H1 (cell line): Measurements from ENCODE around the gene GTPBP10. TPM values are rescaled to one million over a fixed set of nuclear protein-coding genes. Genes with fewer than 3 reads are reported as not detected.

Experiments used
- CTCF ChIA-PET: fragments of 300-600 bp; sonication (Branson Sonifier 250); formaldehyde crosslinking; loops from one replicate; lab custom pipeline; 2021; ENCODE audit not compliant: partially characterized antibody; lab: Charles Lee
- POLR2A ChIA-PET: fragments of 300-600 bp; sonication (Branson Sonifier 250); formaldehyde crosslinking; loops from one replicate; lab custom pipeline; 2021; ENCODE audit warnings: inconsistent platforms; ENCODE audit not compliant: partially characterized antibody; lab: Charles Lee
- DNase-seq, 2 experiments: peaks; one replicate each; pipeline versions ENCODE4 v3.0.0 to v3.0.0-alpha.2; 2010 to 2022; ENCODE audit warnings: low spot score in 2 of 2, low read depth in 1 of 2, mixed read lengths in 1 of 2
- FAIRE-seq: peaks from 2 replicates; lab custom pipeline; 2011; peaks lifted over from hg19 to GRCh38; lab: Jason Lieb, UNC
- H2AFZ ChIP-seq: 2 replicates; pipeline ENCODE4 v1.8.1; 2012; ENCODE audit warnings: low read length, inconsistent platforms
- H2AK5ac ChIP-seq: 2 replicates; pipeline ENCODE4 v1.6.1; 2013; ENCODE audit warnings: low read depth, low read length
- H2BK120ac ChIP-seq: replicated peaks from 2 replicates; pipeline ENCODE3; 2013; ENCODE audit warnings: low read depth, low read length, inconsistent platforms
- H2BK12ac ChIP-seq: 2 replicates; pipeline ENCODE4 v1.6.1; 2013; ENCODE audit warnings: low read depth, low read length
- H2BK15ac ChIP-seq: 2 replicates; pipeline ENCODE4 v1.6.1; 2013; ENCODE audit warnings: low read length
- H2BK20ac ChIP-seq: 2 replicates; pipeline ENCODE4 v1.6.1; 2013; ENCODE audit warnings: low read length
- H2BK5ac ChIP-seq: 2 replicates; pipeline ENCODE4 v1.6.1; 2013; ENCODE audit warnings: low read depth, low read length
- H3K14ac ChIP-seq: 2 replicates; pipeline ENCODE4 v1.6.1; 2013; ENCODE audit warnings: inconsistent platforms; ENCODE audit not compliant: insufficient read length
- H3K18ac ChIP-seq: 2 replicates; pipeline ENCODE4 v1.6.1; 2013; ENCODE audit warnings: low read length; ENCODE audit errors: extremely low read depth
- H3K23ac ChIP-seq: 2 replicates; pipeline ENCODE4 v1.6.1; 2013; ENCODE audit warnings: inconsistent platforms; ENCODE audit not compliant: insufficient read length
- H3K23me2 ChIP-seq: 2 replicates; pipeline ENCODE4 v1.6.1; 2013; ENCODE audit warnings: low read depth, low read length
- H3K27ac ChIP-seq: 2 replicates; pipeline ENCODE4 v1.6.1; 2011; ENCODE audit warnings: low read depth, low read length, inconsistent platforms
- H3K27me3 ChIP-seq, 4 experiments: replicated peaks in 1 of 4; 1 replicate in 1 of 4; 2 replicates in 3 of 4; pipeline versions ENCODE4 v1.6.1 to v1.8.1; 2011 to 2013; ENCODE audit warnings: low read length in 3 of 4, mild to moderate bottlenecking in 3 of 4, inconsistent platforms in 2 of 4, mixed read lengths in 2 of 4, moderate library complexity in 1 of 4; ENCODE audit not compliant: control insufficient read depth in 3 of 4, insufficient read depth in 3 of 4; ENCODE audit errors: extremely low read depth in 1 of 4
- H3K36me3 ChIP-seq, 4 experiments: 2 replicates each; pipeline versions ENCODE4 v1.6.1 to v1.8.1; 2011 to 2013; ENCODE audit warnings: mild to moderate bottlenecking in 4 of 4, low read length in 3 of 4, moderate library complexity in 2 of 4, control low read depth in 1 of 4, inconsistent platforms in 1 of 4; ENCODE audit not compliant: insufficient read depth in 4 of 4, control insufficient read depth in 2 of 4
- H3K4ac ChIP-seq: replicated peaks from 2 replicates; pipeline ENCODE3; 2013; ENCODE audit warnings: low read length, low read depth, mixed read lengths, inconsistent platforms; ENCODE audit not compliant: insufficient read length
- H3K4me1 ChIP-seq, 4 experiments: replicated peaks in 1 of 4; 1 replicate in 1 of 4; 2 replicates in 3 of 4; pipeline versions ENCODE4 v1.6.1 to v1.8.1; 2011 to 2013; ENCODE audit warnings: low read length in 3 of 4, inconsistent platforms in 2 of 4, mixed read lengths in 1 of 4; ENCODE audit not compliant: insufficient read depth in 4 of 4, control insufficient read depth in 3 of 4
- H3K4me2 ChIP-seq, 2 experiments: 2 replicates each; pipeline versions ENCODE4 v1.6.1 to v1.8.1; 2011 to 2013; ENCODE audit warnings: low read depth in 2 of 2, low read length in 2 of 2, control low read depth in 1 of 2, inconsistent platforms in 1 of 2, mild to moderate bottlenecking in 1 of 2; ENCODE audit not compliant: insufficient read depth in 1 of 2
- H3K4me3 ChIP-seq, 4 experiments: fragments of 200-600, 300-600 bp in 1 of 4; sonication (generic), shearing (Covaris generic), sonication (Bioruptor Twin) in 1 of 4; 2 replicates each; pipeline versions ENCODE4 v1.5.1 to v1.8.1; 2011 to 2016; ENCODE audit warnings: low read length in 4 of 4, low read depth in 3 of 4, control low read depth in 2 of 4, inconsistent platforms in 2 of 4, mild to moderate bottlenecking in 2 of 4, mixed read lengths in 1 of 4, moderate library complexity in 1 of 4; ENCODE audit not compliant: insufficient read depth in 2 of 4; ENCODE audit errors: extremely low read depth in 1 of 4
- H3K56ac ChIP-seq: replicated peaks from 2 replicates; pipeline ENCODE3; 2013; ENCODE audit warnings: low read depth, mild to moderate bottlenecking, mixed read lengths, low read length, inconsistent platforms; ENCODE audit not compliant: insufficient read length
- H3K79me1 ChIP-seq: 2 replicates; pipeline ENCODE4 v1.6.1; 2013; ENCODE audit warnings: low read depth, low read length, control low read depth
- H3K79me2 ChIP-seq, 2 experiments: 2 replicates each; pipeline versions ENCODE4 v1.6.1 to v1.8.1; 2012 to 2013; ENCODE audit warnings: low read length in 2 of 2, mild to moderate bottlenecking in 2 of 2, inconsistent platforms in 1 of 2; ENCODE audit not compliant: insufficient read depth in 2 of 2, control insufficient read depth in 1 of 2
- H3K9ac ChIP-seq, 4 experiments: replicated peaks in 1 of 4; 1 replicate in 1 of 4; 2 replicates in 3 of 4; pipeline versions ENCODE4 v1.6.1 to v1.8.1; 2011 to 2013; ENCODE audit warnings: low read depth in 3 of 4, low read length in 3 of 4, control low read depth in 2 of 4, mild to moderate bottlenecking in 2 of 4, moderate library complexity in 2 of 4, inconsistent platforms in 1 of 4; ENCODE audit errors: extremely low read depth in 1 of 4
- H3K9me3 ChIP-seq, 2 experiments: 2 replicates each; pipeline versions ENCODE4 v1.6.1 to v1.8.1; 2012 to 2013; ENCODE audit warnings: mild to moderate bottlenecking in 2 of 2, moderate library complexity in 2 of 2, control low read depth in 1 of 2, inconsistent platforms in 1 of 2, low read depth in 1 of 2, low read length in 1 of 2, mixed read lengths in 1 of 2; ENCODE audit not compliant: insufficient read depth in 2 of 2
- H4K20me1 ChIP-seq, 2 experiments: replicated peaks in 1 of 2; 2 replicates each; pipeline versions ENCODE3 to v1.8.1; 2011 to 2013; ENCODE audit warnings: inconsistent platforms in 2 of 2, low read length in 2 of 2, mild to moderate bottlenecking in 1 of 2; ENCODE audit not compliant: insufficient read depth in 2 of 2, control insufficient read depth in 1 of 2
- H4K5ac ChIP-seq: 2 replicates; pipeline ENCODE4 v1.6.1; 2013; ENCODE audit warnings: low read length, low read depth, mixed read lengths, inconsistent platforms; ENCODE audit not compliant: insufficient read length
- H4K8ac ChIP-seq: 2 replicates; pipeline ENCODE4 v1.8.0; 2013; ENCODE audit warnings: mild to moderate bottlenecking, moderate library complexity, low read length, inconsistent platforms; ENCODE audit not compliant: insufficient read depth; ENCODE audit errors: extremely low read depth
- H4K91ac ChIP-seq: replicated peaks from 2 replicates; pipeline ENCODE3; 2013; ENCODE audit warnings: low read length, mixed read lengths, inconsistent platforms; ENCODE audit not compliant: insufficient read length
- CBX5 ChIP-seq: fragments of 300-800, 300-1000 bp; sonication (generic); IDR thresholded peaks from 2 replicates; pipeline ENCODE4 v1.7.1; 2016; ENCODE audit warnings: antibody characterized with exemption, low read length, low read depth
- CHD1 ChIP-seq: IDR thresholded peaks from 2 replicates; pipeline ENCODE4 v1.6.1; 2012; ENCODE audit warnings: low read depth, low read length, improper control_type of control experiment
- FOSL1 ChIP-seq: IDR thresholded peaks from 2 replicates; pipeline ENCODE4 v1.6.1; 2011; ENCODE audit warnings: mild to moderate bottlenecking, low read depth, low read length, moderate library complexity; ENCODE audit not compliant: insufficient read depth
- HDAC6 ChIP-seq: IDR thresholded peaks from one replicate; pipeline ENCODE4 v1.7.1; 2012; ENCODE audit warnings: low read depth, mild to moderate bottlenecking, inconsistent platforms, low read length, moderate library complexity
- JUND ChIP-seq: IDR thresholded peaks from 2 replicates; pipeline ENCODE4 v1.6.1; 2011; ENCODE audit warnings: mild to moderate bottlenecking, improper control_type of control experiment, low read length
- KDM1A ChIP-seq: fragments of 200-600, 300-600 bp; sonication (generic); IDR thresholded peaks from 2 replicates; pipeline ENCODE4 v1.7.1; 2016; ENCODE audit warnings: mild to moderate bottlenecking, low read length, borderline replicate concordance
- KDM5A ChIP-seq: fragments of 200-600 bp; IDR thresholded peaks from 2 replicates; pipeline ENCODE4 v1.7.1; 2012; ENCODE audit warnings: mild to moderate bottlenecking, low read length, inconsistent platforms, mixed read lengths
- PHF8 ChIP-seq: fragments of 200-600 bp; sonication (generic); conservative IDR thresholded peaks from 2 replicates; pipeline ENCODE4 v1.7.1; 2012; ENCODE audit warnings: low read depth, mild to moderate bottlenecking, inconsistent platforms, low read length, moderate library complexity
- SP1 ChIP-seq: IDR thresholded peaks from 2 replicates; pipeline ENCODE4 v1.6.1; 2011; ENCODE audit warnings: low read depth, low read length
- TAF7 ChIP-seq: optimal IDR thresholded peaks from 2 replicates; pipeline ENCODE3; 2011; ENCODE audit warnings: low read depth, mild to moderate bottlenecking, inconsistent platforms, low read length, moderate library complexity, borderline replicate concordance
- WGBS, 2 experiments: shearing (Covaris generic) in 1 of 2; methylation state at CpG; one replicate each; pipeline versions ENCODE4 v1.1.6 to v1.1.7; 2013 to 2015; ENCODE audit warnings: low lambda C conversion rate in 2 of 2, mixed read lengths in 2 of 2, inconsistent platforms in 1 of 2, low coverage in 1 of 2, missing lambda C conversion rate in 1 of 2; ENCODE audit not compliant: insufficient replicate concordance in 2 of 2, insufficient coverage in 1 of 2, insufficient read length in 1 of 2; ENCODE audit errors: extremely low coverage in 1 of 2, missing lambda C conversion rate in 1 of 2; 5-methylcytosine and 5-hydroxymethylcytosine counted together
- polyA plus RNA-seq, 7 experiments: library from polyadenylated mRNA; depleted of rRNA in 3 of 7; stranded (reverse) in 5 of 7; unstranded in 2 of 7; fragments of >200 nt in 5 of 7; fragments of 200-250 nt in 2 of 7; gene quantifications; 1 replicate in 5 of 7; 2 replicates in 1 of 7; 4 replicates in 1 of 7; pipeline versions ENCODE4 v1.2.1 to v1.2.3, GENCODE V29; 2011 to 2013; ENCODE audit warnings: missing spikeins in 2 of 7, mixed read lengths in 2 of 7
- total RNA-seq: library from RNA; stranded (reverse); fragmentation: NEBNext Ultra II Directional; extraction: Animal tissue kit (Norgen Biotek cat#: 25700); gene quantifications from 2 replicates; pipeline ENCODE4 v1.2.1, GENCODE V29; 2021
- TF ChIP-seq, protein P1 (sequence below): IDR thresholded peaks from 2 replicates; pipeline ENCODE4 v1.6.1; 2011; ENCODE audit warnings: low read depth, mild to moderate bottlenecking, low read length; ENCODE audit not compliant: insufficient read depth

GTPBP10 gene
- total and polyA plus RNA-seq, 2 of the 8 experiments (the other 6 are each of a cell fraction or from before 2014, with no cell fraction given) = 4.4 to 21.2 TPM

DNA sequence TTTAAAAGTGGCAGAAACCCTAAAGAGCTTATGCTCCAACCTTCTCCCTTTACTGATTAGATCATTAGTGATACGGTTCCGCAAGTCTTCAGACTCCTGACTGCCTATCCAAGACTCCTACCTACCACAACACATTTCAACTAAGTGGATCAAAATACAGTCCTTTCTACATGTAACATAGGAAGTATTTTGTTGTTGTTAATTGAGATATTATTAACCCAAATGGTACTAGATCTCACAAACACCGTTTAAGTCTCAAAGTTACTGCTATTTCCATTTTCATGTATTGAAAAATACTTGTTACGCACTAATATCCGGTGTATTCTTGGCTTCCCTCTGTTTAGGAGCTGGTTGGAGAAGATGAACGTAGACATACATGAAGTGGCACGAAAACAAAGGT is 26.5 kb upstream of the GTPBP10 start:
- Histone ChIP-seq H3K79me1 (no peaks in the 10 kb centered on the region), H3K4me1 (peaks cover 0 to 3% (median 0%) of the 10 kb centered on the region in 4 experiments; a peak in 2 of 7 replicates), H3K14ac (no peak overlapping the region), H3K23ac (no peak overlapping the region), H4K8ac (no peak overlapping the region), H2BK12ac (no peak overlapping the region), H2BK5ac (no peak overlapping the region), H4K5ac (no peak overlapping the region), H3K36me3 (no peaks in the 10 kb centered on the region), H3K23me2 (peaks cover 10% of the 10 kb centered on the region; the same call in 1 of the 2 replicates), H3K18ac (no peak overlapping the region), H3K4ac (no peak overlapping the region), H2AFZ (no peak overlapping the region), H3K4me3 (no peak overlapping the region), H4K20me1 (no peaks in the 10 kb centered on the region), H3K27ac (no peak overlapping the region), H3K56ac (no peak overlapping the region), H2AK5ac (no peak overlapping the region), H3K9me3 (no peaks in the 10 kb centered on the region), H3K4me2 (peak overlapping the region in 1 of 2 experiments; percentile 58; a peak in 1 of 4 replicates), H3K9ac (no peak overlapping the region), H3K27me3 (peaks cover 20 to 39% (median 29%) of the 10 kb centered on the region in 4 experiments), H4K91ac (no peak overlapping the region), H2BK120ac (no peak overlapping the region), H3K79me2 (no peaks in the 10 kb centered on the region), H2BK15ac (no peak overlapping the region), H2BK20ac (no peak overlapping the region)
- DNase-seq (no peak), FAIRE-seq (no peak)
- WGBS, 2 experiments = 92% methylated on average over 7 of the region's 7 CpGs; no CpG with 5 or more reads in 1 of the 2 experiments
- ChIA-PET CTCF (interaction anchor here (1.0 to 2.9 kb wide), 3 partner anchors 9 to 14 kb away, joined by 3 to 14 read pairs (median 7); no protein-coding TSS in a partner anchor), POLR2A (no interaction called here)
- TF ChIP-seq KDM5A (no peak), TAF7 (no peak), CHD1 (no peak), KDM1A (no peak), CBX5 (no peak), PHF8 (no peak), SP1 (no peak), JUND (no peak), FOSL1 (no peak), HDAC6 (no peak)
- TF ChIP-seq, protein P1, sequence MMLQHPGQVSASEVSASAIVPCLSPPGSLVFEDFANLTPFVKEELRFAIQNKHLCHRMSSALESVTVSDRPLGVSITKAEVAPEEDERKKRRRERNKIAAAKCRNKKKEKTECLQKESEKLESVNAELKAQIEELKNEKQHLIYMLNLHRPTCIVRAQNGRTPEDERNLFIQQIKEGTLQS = no peak
